HG02943 (cell line): Measurements from ENCODE around the gene HCN4.

Source experiments
- ATAC-seq: cut with Tn5 transposase; IDR thresholded peaks from one replicate; pipeline ENCODE4 v1.9.1; 2021; ENCODE audit warnings: mild to moderate bottlenecking, low read depth, moderate library complexity; ENCODE audit not compliant: unreplicated experiment

The HCN4 gene

DNA sequence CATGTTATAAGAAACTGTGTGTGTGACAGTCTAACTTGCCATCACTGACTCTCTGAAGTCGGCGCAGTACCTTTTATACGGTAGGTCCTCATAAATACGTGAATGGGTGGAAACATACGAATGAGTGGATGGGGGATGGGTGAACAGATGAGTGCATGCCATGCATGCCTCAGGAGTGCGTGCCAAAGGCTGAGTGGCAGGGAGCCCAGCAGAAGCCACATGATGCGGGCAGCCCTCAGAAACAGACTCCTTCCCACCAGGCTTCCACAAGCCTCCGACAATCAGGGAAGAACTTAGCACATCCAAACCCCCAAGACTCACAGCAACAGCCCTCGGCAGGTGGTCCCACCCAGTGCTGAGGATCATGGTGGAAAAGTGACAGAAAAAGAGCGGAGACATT is 16.7 kb downstream of the HCN4 start:
- ATAC-seq: no peak

DNA sequence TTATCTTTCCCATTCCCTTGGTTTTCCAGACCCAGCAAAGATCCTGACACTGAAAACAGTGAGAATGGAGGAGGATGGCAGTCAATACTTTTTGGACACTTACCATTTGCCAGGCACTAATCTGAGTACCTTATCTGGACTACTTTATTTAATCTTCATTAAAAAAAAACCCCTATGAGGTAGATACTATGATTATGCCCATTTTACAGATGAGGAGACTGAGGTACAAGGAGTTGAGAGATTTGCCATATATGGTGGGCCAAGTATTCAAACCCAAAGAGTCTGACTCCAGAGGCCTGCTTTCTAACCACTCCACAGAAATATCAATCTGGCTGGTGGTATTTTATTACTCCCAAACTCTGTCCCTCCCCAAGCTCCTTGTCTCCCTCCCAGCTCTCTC is 19.6 kb downstream of the HCN4 start:
- no peak for ATAC-seq

DNA sequence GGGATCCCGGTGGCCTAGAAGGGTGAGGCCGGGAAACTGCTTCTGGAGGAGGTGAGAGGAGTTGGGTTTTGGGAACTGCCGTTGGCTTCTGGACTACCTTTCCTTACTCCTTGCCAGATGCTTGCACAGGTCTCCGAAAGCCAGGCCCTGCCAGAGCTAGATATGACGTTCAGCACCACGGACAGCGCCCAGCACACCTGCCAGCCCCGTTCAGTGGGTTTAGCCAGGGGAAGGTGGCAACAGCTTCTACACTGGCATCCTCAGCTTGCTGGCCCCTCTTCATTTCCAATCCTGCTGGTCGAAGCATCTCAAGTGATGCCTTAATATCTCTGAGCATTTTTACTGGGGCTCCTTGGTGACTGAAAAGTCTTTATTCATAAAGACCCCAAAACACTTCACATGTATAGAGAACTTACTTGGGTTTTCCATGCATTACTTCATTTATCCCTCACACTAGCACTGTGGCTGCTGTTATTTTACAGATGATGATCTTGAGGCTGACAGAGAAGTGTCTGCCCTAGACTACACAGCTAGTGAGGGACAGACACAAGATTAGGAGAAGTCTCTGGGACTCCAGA is 21.9 kb downstream of the HCN4 start:
- no peak for ATAC-seq

DNA sequence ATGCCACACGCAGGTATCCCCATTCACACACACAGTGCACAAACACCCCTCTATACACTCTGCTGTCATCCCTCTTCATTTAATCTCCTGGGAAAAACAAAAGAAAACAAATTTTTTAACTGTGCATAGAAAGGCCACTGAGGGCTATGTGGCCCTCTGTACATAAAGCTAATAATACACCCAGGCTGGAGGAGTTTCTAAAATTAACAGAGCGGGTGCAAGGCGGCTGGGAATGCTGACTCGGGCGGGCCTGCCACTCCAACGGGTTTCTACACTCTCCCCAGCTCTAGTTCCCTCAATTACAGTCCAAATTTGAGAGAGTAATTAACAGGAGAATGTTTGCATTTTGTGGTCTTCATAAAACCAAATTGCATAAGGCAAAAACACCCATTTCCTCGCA is 23.1 kb downstream of the HCN4 start:
- ATAC-seq: no peak

DNA sequence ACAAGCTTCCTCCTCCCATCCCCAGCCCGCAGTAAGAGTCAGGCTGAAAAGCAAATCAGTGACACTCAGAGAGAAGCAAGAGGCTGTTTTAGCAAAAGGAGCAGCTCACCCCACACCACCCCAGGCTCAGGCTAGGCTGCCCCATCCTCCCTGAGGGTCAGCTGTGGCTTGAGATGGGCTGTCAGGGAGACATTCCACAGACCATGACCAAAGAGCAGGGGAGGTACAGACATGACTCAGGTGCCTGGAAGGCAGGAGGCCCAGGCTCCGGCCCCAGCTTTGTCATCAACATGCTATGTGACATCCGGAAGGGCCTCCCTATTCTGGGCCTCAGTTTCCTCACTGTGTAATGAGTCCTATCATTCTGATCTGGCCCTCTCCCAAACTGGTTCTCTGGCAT is 24.7 kb downstream of the HCN4 start:
- no peak for ATAC-seq

DNA sequence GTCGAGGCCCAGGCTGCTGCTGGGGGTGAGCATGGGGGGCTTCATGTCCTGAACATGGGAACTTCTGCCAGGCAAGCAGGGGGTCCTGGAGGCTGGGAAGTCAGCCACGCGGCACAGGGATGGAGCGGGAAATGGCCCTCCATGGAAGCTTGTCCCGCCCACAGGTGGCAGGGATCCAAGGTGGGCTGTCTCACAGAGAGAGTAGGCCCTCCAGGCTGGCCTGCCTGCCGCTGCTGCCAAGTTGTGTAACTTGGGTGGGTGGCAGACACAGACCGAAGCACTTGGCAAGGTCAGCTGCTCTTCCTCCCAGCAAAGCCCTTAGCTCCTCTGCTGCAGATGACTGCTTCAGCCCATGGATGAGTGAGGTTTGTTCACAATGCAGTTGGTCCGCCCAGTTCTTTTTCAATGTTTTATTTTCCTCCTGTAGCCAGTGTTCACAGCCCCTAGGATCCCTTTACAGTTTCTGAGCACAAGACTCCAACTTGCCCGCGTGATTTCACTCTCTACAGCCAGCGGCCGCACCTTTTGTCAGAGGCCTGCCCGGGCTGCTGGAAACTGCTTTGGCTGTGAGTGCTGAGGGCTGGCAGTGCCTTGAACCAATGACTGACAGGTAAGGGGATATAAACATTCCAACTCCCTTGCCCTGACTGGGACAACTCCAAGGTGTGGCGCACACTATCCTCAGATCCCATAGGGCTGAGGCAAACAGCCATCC is 26.7 kb downstream of the HCN4 start:
- no peak for ATAC-seq

DNA sequence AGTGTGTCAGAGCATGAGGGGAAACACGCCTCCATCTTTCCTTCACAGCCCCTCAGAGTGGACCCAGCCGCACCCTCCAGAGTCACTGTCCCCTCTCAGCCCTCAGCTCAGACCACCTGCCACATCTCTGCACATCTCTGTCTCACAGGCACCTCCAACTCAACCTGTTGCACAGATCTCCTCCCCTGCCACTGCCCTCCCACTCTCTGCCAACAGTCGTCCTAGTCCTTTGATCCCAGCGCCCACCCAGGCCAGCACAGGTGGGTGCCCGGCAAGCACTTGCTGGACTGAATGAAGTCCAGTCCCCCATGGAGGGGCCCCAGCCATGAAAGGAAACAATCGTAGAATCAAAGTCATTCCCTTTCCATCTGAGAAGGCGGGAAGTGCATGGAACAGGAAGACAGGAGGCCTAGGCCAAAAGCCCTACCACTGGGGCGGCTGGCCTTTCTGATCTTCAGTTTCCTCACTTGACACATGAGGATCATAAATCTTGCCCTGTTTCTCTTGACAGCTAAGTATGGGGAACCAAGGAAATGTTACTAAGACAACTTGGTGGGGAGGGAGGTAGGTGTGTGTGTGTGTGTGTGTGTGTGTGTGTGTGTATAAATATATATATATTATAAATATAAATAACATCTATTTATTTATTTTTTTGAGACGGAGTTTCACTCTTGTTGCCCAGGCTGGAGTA is 28.1 kb downstream of the HCN4 start:
- no peak for ATAC-seq

DNA sequence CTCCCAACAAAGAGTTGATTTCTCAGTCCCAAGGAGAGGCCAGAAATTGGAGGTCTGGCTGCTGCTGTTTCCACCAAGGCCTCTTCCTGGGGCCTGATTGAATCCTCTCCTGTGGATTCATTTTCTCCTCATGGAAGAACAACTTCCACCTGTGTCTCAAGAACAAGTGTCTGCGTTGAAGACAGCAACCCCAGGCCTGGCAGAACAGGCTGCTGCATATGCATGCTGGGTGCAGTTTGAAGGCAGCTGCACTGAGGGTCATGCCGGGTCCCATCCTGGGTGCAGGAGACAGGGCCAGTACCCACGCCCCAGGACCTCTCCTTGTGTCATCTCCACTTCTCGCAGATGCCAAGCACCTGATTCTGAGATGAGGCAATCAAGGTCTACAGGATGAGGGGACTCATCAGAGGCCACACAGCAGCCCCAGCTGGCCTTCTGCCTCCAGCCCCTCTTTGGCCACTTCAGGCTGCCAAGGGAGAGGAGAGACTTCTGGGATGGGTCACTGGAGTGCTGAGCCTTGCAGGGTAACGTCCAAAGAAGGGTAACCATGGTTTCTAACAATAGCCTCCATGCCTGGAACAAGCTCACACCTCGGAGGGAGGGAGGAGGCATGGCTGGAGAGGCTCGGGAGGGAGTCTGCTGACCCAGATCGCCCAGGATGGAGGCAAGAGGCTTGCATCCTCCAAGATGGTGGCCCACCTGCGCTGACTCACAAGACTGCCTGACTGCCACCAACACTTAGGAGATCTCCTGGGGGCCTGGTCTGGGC is 30.0 kb downstream of the HCN4 start:
- no peak for ATAC-seq

DNA sequence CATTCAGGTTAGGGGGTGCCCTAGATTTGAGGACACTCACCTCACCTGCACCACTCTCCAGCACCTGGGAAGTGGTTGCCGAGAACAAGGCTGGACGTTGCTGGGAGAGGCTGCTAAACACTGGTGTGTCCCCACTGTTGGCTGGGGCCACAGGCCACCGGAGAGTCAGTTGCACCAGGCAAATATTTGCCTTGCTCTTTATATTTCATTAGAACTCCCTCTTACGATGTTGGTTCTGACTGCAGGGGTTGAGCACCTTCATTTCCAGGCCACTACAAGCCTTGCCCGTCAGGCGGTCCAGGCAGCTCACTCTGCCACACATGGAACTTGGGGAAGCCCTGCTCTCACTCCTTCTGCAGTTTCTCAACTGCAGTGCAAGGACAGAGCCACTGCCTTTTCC is 30.7 kb downstream of the HCN4 start:
- ATAC-seq: no peak

DNA sequence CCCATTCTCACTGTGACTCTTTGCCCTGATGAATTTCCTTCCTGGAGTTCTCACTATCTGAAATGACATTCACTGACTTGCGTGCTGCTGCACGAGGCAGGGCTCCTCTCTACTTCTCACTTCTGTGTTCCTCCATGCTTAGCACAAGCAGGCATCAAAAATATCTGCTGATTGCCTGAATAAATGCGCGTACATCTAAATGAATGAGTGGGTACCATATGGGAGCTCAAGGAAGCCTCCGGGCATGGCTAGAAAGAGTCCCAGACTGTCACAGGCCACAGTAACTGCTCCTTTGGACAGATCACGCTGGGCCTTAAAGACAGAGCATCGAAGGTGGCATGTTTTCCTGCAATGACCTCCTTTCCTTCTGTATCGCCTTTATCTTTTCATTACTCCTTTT is 31.6 kb downstream of the HCN4 start:
- ATAC-seq: no peak

DNA sequence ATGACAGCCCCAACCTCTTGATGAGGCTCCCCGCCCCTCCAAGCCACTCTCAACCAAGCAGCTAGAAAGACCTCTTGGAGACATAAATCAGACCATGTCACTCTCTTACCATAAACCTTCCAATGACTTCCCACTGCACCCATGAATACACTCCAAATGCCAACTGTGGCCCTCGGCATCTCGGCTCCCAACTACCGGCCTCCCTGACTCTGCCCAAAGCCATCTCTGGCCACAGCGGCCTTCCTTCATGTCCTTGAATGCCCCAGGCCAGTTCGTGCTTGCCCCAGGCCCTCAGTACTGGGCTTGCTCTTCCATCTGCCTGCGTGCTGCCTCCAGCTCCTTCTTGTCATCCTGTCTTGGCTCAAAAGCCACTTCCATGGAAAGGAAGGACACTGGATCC is 32.0 kb downstream of the HCN4 start:
- ATAC-seq: no peak

DNA sequence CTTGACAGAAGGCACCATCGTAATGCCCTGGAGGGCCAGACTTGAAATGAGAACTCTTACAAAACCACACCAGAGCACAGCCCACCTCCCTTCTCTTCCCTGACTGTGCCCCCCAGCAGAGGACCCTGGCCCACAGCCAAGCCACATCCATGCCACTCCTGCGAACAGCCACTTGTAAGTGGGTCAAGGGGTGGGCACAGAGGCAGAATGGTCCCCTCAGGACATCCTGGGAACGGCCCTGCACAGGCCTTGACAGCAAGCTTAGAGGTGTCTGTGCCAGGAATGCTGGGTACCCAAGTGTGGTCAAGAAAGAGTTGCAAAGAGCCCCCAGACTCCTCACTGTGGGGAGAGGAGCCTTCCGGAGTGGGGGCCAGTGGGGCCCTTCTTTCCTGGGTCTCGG is 33.3 kb downstream of the HCN4 start:
- no peak for ATAC-seq

DNA sequence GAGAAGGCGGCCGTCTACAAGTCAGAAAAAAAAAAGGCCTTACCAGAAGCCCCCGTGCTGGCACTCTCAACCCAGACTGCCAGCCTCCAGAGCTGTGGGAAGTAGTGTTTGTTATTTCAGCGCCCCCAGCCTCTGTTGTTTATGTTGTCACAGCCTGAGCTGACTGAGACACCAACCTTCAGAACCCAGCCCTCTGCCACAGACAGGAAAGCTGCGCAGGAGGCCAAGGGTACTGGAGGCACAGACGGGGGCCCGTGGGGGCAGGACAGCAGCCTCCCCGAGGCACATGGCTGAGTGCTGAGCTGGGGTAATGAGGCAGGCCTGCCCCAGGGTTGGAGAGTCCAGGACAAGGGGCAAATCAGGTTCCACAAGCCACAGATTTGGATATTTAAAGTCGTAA is 33.7 kb downstream of the HCN4 start:
- no peak for ATAC-seq

DNA sequence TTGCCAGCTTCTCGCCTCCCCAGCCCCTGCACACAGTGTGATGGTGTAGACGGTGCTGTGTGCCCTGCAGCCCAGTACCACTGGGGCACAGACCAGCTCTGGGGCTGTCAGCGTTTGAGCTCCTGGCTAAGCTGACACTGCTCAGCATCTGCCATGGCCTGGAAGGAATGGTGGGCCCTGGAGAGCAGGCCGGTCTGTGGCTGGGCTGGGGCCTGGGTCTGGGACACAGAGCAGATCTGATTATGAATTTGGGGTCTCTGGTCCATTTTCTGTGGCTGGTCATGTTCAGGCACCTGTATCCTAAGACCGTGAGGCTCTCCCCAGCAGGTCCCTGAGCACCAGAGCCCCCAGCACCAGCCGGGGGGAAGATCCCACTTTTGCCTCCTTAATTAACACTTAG is 34.7 kb downstream of the HCN4 start:
- ATAC-seq: no peak

DNA sequence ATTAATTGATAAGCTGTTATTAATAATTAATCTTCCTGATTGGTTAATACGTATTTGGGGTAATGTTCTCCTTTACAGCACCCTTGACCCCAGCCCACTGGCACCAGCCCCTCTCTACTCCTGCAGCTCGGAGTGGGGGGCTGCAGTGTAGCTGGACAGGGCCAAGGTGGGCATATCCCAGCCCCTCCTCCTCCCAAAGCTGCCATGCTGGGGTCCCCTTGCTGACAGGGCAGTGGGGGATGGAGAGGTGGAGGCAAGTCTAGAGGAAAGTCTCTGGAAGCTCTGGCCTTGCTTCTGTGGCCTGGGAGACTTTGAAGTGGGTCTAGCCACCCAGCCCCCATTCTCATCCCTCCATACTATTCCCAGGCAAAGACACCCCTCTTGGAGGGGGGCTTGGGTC is 35.8 kb downstream of the HCN4 start:
- no peak for ATAC-seq

DNA sequence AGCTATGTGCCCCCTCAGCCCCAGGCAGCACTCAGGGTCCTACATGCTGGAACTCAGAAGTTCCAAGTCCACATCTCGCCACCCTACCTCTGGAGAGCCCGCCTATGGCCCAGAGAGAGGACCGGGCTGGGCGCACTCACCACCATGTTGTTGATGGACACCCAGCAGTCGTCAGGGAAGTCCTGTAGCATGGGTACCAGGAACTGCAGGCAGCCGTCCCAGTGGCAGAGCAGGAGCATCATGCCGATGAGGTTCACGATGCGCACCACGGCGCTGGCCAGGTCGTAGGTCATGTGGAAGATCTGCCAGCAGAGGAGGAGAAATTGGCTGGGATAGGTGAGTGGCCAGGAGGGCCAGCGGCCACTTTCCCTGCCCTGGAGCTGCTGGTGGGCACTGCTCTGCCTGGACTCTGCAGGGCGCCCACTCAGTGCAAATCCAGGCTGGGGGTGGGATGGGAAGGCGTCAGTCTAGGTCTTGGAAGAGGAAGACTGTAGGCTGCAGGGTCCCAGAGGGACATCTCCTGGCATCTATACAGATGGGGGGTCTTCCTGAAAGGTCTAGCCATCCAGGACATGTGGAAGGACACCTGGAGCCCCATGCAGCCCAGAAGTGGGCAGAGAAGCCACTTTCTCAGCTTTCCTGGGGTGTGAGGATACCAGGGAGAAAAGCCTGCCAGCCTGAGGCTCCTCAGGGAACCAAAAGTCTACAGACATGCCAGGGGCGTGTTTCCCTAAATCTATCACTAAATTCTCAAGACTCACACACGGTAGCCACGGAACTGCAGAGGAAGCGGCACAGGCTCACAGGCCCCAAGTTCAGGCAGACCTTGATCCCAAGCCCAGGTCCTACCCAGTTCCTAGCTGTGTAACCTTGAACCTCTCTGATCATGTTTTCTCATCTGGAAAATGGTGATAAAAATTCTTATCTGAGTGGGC is 36.5 kb downstream of the HCN4 start:
- no peak for ATAC-seq

DNA sequence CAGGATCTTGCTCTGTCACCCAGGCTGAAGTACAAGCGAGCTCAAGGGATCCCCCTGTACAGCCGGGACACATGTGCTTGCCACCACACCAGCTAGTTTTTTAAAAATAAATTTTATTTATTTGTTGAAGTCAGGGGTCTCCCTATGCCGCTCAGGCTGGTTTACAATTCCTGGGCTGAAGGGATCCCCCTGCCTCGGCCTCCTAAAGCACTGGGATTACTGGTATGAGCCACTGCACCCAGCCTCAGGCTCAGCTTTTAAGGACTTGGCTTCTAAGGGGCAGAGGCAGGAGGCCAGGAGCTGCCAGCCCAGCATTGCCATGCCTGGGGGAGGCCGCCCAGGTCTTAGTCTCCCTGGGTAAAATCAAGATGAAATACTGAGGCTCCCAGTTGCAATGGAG is 37.3 kb downstream of the HCN4 start:
- no peak for ATAC-seq

DNA sequence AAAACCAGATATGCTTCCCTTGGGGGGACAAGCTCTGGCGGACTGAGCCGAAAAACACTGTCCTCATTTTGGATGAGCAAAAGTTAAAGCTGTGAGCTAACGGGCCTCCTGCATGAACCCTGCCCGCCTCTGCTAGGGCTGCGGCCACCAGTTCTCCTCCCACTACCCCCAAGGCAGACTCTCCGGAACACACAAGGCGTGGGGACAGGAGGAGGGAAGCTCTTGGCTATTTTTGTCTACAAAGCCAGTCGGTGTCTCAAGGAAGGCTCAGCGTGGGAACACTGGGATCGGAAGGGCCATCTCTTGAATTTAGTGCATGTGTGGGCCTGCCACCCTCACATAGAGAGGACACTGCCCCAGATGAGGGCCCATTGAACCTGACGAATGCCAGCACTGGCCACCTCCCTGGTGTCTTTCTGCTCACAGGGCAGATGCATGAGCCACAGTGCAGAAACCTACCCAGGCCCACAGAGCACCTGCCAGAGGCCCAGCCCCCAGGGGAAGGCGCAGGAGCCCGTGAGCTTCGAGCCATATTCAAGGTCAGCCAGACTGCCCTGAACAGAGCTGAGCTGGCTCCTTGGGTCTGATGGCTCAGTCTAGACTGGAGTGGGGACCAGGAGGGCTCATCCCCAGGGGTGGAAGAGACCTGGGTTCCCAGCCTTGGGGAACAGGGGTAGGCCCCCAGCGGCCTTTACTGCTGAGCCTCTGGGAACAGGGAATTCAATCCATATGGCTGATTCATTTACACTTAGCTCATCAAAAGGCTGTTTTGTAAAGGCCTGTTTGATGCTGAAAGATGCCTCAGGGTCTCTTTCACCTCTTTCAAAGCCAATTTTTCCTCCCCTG is 38.3 kb downstream of the HCN4 start:
- no peak for ATAC-seq

DNA sequence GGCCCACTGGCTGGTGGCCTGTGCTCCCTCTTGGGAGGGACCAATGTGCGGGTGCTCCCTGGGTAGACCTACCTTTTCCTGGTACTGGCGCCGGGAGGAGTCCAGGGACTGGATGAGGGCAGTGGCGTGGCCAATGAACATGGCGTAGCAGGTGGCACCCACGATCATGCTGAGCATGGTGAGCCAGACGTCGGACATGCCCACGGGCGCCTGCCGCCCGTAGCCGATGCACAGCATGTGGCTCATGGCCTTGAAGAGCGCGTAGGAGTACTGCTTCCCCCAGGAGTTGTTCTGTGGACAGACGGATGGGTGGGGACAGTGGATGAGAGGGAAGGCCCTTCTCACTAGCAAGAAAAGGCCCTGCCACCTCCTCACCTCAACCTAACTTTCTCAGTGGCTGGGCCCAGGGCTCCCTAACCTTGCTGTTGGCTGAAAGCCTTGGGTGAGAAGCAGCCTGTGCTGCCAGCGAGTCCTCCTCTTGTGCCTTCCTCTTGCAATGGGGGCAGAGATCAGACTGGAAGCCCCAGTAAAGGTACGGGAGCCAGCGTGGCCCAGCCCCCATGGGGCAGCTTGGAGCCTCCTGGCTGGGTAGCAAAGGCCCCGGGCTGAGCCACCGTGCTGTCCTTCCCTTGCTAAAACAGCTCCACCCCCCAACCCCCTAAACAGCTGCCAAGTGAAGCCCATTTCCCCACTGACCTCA is 39.1 kb downstream of the HCN4 start:
- no peak for ATAC-seq
